PC-9 (cell line): ENCODE results near the gene TIMM23. TPM values are rescaled to one million over a fixed set of nuclear protein-coding genes. Genes with fewer than 3 reads are reported as not detected.
A peak's percentile ranks its signal among the peaks of the same experiment; 100 is the strongest.

ENCODE experiments used
- BruUV-seq: library from RNA; stranded (reverse); fragments of 400-500 nt; replicated peaks from 2 replicates; lab custom pipeline; 2021; lab: Mats Ljungman, UMichigan
- CTCF ChIA-PET: fragments of 300-600 bp; sonication (Branson Sonifier 250); formaldehyde crosslinking; loops from one replicate; lab custom pipeline; 2022; ENCODE audit warnings: antibody characterized with exemption; lab: Charles Lee
- POLR2A ChIA-PET: fragments of 300-600 bp; sonication (Branson Sonifier 250); formaldehyde crosslinking; loops from one replicate; lab custom pipeline; 2022; ENCODE audit warnings: antibody characterized with exemption; ENCODE audit not compliant: unreplicated experiment; lab: Charles Lee
- DNase-seq, 2 experiments: peaks; one replicate each; pipeline versions ENCODE4 v3.0.0 to v3.0.0-alpha.2; 2015 to 2022; ENCODE audit warnings: mixed read lengths in 1 of 2
- H2AFZ ChIP-seq: fragments of 200-600 bp; sonication (generic); 2 replicates; pipeline ENCODE4 v1.8.1; 2017; ENCODE audit warnings: antibody characterized with exemption
- H3F3A ChIP-seq: fragments of 200-600 bp; sonication (generic); 2 replicates; pipeline ENCODE4 v1.8.1; 2017; ENCODE audit warnings: antibody characterized with exemption, mild to moderate bottlenecking, low read depth; ENCODE audit not compliant: insufficient read depth
- H3K27ac ChIP-seq: fragments of 200-600 bp; sonication (generic); 2 replicates; pipeline ENCODE4 v1.6.1; 2016; ENCODE audit warnings: mixed run types
- H3K27me3 ChIP-seq: fragments of 200-600 bp; sonication (generic); 2 replicates; pipeline ENCODE4 v1.6.1; 2016; ENCODE audit warnings: low read depth, mixed run types; ENCODE audit not compliant: insufficient read depth
- H3K36me3 ChIP-seq: fragments of 200-600 bp; sonication (generic); 2 replicates; pipeline ENCODE4 v1.6.1; 2016; ENCODE audit warnings: low read depth, mixed run types
- H3K4me1 ChIP-seq: fragments of 200-600 bp; sonication (generic); replicated peaks from 2 replicates; pipeline ENCODE4 v1.6.1; 2016; ENCODE audit warnings: mixed run types; ENCODE audit not compliant: insufficient read depth
- H3K4me2 ChIP-seq: fragments of 200-600 bp; sonication (generic); 2 replicates; pipeline ENCODE4 v1.6.1; 2017; ENCODE audit warnings: mixed run types
- H3K4me3 ChIP-seq: fragments of 200-600 bp; sonication (generic); 2 replicates; pipeline ENCODE4 v1.6.1; 2016; ENCODE audit warnings: mixed run types
- H3K79me2 ChIP-seq: fragments of 200-600 bp; sonication (generic); 2 replicates; pipeline ENCODE4 v1.6.1; 2017; ENCODE audit warnings: low read depth, mixed run types
- H3K9me2 ChIP-seq: fragments of 200-600 bp; sonication (generic); 2 replicates; pipeline ENCODE4 v1.8.1; 2017; ENCODE audit warnings: mild to moderate bottlenecking; ENCODE audit not compliant: insufficient read depth
- H3K9me3 ChIP-seq: fragments of 200-600 bp; sonication (generic); 2 replicates; pipeline ENCODE4 v1.8.1; 2016; ENCODE audit warnings: low read depth; ENCODE audit not compliant: insufficient read depth
- H4K20me1 ChIP-seq: fragments of 200-600 bp; sonication (generic); 2 replicates; pipeline ENCODE4 v1.8.1; 2017; ENCODE audit not compliant: insufficient read depth
- EZH2 ChIP-seq: fragments of 200-600 bp; sonication (generic); IDR thresholded peaks from 2 replicates; pipeline ENCODE4 v1.8.0; 2017; ENCODE audit warnings: antibody characterized with exemption, low read depth
- intact Hi-C: fragments of 100-400 bp; cut with micrococcal nuclease; formaldehyde crosslinking; loops from one replicate; pipeline ENCODE4 v1.10.0; 2022; ENCODE audit not compliant: unreplicated experiment
- total RNA-seq: library from RNA; stranded (reverse); gene quantifications from 2 replicates; pipeline ENCODE4 v1.2.3, GENCODE V29; 2021
- TF ChIP-seq, protein P1 (sequence below): fragments of 200-600 bp; sonication (generic); conservative IDR thresholded peaks from 2 replicates; pipeline ENCODE4 v1.6.1; 2017; ENCODE audit warnings: mixed run types, antibody characterized with exemption, mild to moderate bottlenecking, moderate library complexity

Gene TIMM23
- total RNA-seq, 1 experiment from 2014 or later = 82.4 TPM

DNA sequence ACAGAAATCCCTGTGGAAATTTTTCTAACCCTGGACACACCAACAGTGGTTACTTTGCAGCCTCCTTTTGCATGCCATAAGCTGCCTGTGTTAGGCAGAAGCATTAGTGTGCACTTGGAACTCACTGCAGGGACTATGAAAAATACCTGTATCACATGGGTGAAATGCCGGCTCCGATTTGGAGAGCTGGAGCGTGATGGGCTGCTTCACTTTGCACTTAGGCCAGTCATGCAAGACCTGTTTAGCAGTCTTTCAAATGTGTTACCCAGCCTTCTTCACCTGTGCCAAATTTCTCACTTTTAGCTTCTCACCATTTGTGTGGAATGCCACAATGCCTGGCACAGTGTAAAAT is 46.9 kb downstream of the TIMM23 start:
- POLR2A ChIA-PET = no interaction called here
- H3K27ac ChIP-seq = no peak overlapping the region

DNA sequence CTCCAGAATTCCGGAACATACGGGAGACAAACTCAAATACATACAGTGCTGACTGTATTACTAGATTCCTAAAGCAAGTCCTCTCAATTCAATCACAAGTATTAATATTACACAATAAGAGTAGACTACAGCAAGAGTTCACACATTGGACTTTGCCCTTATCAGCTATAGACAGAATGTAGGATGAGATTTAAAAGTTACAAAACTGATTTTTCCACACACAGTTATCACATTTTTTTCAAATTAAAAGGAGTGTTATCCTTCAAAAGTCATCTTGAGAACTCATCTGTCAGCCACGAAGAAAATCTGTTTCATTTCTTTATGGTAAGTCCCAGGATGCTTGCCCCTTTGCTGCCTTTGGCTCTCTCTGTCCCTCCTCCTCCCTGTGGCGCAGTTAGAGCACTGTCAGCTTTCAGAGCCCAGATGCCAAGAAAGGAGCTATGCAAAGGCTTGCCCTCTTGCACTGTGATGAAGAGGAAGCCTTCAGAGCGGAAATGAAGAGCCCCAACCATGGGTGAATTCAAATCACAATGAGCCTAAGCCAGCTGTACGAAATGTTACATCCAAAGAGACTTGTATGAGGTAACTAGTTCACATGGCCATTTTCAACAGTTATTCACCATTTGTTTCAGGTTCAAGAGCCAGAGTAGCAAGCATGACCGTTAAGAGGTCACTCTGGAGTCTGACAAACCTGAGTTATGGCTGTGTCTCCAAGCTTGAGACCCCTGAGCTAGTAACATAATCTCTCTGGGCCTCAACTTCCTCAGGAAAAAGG is 47.5 kb downstream of the TIMM23 start:
- TF ChIP-seq, protein P1, sequence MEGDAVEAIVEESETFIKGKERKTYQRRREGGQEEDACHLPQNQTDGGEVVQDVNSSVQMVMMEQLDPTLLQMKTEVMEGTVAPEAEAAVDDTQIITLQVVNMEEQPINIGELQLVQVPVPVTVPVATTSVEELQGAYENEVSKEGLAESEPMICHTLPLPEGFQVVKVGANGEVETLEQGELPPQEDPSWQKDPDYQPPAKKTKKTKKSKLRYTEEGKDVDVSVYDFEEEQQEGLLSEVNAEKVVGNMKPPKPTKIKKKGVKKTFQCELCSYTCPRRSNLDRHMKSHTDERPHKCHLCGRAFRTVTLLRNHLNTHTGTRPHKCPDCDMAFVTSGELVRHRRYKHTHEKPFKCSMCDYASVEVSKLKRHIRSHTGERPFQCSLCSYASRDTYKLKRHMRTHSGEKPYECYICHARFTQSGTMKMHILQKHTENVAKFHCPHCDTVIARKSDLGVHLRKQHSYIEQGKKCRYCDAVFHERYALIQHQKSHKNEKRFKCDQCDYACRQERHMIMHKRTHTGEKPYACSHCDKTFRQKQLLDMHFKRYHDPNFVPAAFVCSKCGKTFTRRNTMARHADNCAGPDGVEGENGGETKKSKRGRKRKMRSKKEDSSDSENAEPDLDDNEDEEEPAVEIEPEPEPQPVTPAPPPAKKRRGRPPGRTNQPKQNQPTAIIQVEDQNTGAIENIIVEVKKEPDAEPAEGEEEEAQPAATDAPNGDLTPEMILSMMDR = no peak
- no peak for TF ChIP-seq EZH2
- Histone ChIP-seq H3K9me3 (no peaks in the 10 kb centered on the region), H3K9me2 (no peaks in the 10 kb centered on the region), H2AFZ (no peak overlapping the region), H3K36me3 (peaks cover 19% of the 10 kb centered on the region; the same call in 1 of the 2 replicates), H3K4me3 (no peak overlapping the region), H3K27me3 (no peaks in the 10 kb centered on the region), H4K20me1 (peaks cover 60% of the 10 kb centered on the region), H3F3A (peaks cover 41% of the 10 kb centered on the region; the same call in 1 of the 2 replicates), H3K27ac (no peak overlapping the region), H3K79me2 (peaks cover 95% of the 10 kb centered on the region), H3K4me2 (peak overlapping the region; percentile 97; the same call in 1 of the 2 replicates), H3K4me1 (peaks cover 37% of the 10 kb centered on the region)
- intact Hi-C loops = loop anchor here (5.0 to 10.0 kb wide), 3 partner anchors 37 to 555 kb away; no protein-coding TSS in a partner anchor
- ChIA-PET POLR2A (no interaction called here), CTCF (no interaction called here)
- BruUV-seq = no TSS peak
- no peak for DNase-seq

More for the DNA sequence above, 46.9 kb downstream of the TIMM23 start:
- TF ChIP-seq EZH2 = no peak
- TF ChIP-seq, protein P1 = no peak
- H3K36me3 ChIP-seq = peaks cover 25% of the 10 kb centered on the region; the same call in 1 of the 2 replicates
- CTCF ChIA-PET = no interaction called here
- H3F3A ChIP-seq = peaks cover 38% of the 10 kb centered on the region; the same call in 1 of the 2 replicates
- H3K4me3 ChIP-seq = no peak overlapping the region
- peaks cover 95% of the 10 kb centered on the region for H3K79me2 ChIP-seq
- H3K4me2 ChIP-seq = no peak overlapping the region
- BruUV-seq = no TSS peak
- H3K9me2 ChIP-seq = no peaks in the 10 kb centered on the region
- H4K20me1 ChIP-seq = peaks cover 57% of the 10 kb centered on the region
- intact Hi-C loops = no loop called here
- H2AFZ ChIP-seq = no peak overlapping the region
- no peak for DNase-seq
- no peaks in the 10 kb centered on the region for H3K9me3 ChIP-seq
- no peaks in the 10 kb centered on the region for H3K27me3 ChIP-seq
- peaks cover 37% of the 10 kb centered on the region for H3K4me1 ChIP-seq

DNA sequence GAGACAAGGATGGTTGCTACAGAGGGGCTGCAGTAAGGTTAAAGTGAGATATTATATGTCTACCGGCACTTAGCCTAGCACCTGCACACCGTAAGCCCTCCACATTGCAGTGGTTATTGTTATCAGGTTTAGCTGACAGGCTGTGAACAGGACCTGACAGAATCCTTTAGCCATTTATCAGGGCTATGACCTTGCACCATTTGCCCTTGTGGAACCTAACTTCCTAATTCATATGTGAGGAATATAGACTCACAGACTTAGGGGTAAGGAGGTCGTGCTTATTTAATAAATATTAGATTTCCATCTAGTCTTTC is 48.0 kb downstream of the TIMM23 start:
- Histone ChIP-seq H4K20me1 (peaks cover 65% of the 10 kb centered on the region), H3K4me1 (peaks cover 37% of the 10 kb centered on the region), H3K79me2 (peaks cover 97% of the 10 kb centered on the region), H3K9me2 (no peaks in the 10 kb centered on the region), H3K36me3 (peaks cover 14% of the 10 kb centered on the region; the same call in 1 of the 2 replicates), H3K27ac (peak overlapping the region; percentile 93; the same call in 1 of the 2 replicates), H3K9me3 (no peaks in the 10 kb centered on the region), H3K4me3 (peak overlapping the region; percentile 33; the same call in 1 of the 2 replicates), H2AFZ (no peak overlapping the region), H3F3A (peaks cover 40% of the 10 kb centered on the region), H3K27me3 (no peaks in the 10 kb centered on the region), H3K4me2 (peak overlapping the region; percentile 97; the same call in 1 of the 2 replicates)
- ChIA-PET CTCF (no interaction called here), POLR2A (no interaction called here)
- TF ChIP-seq, protein P1 = no peak
- no peak for TF ChIP-seq EZH2
- intact Hi-C loops = loop anchor here (5.0 to 10.0 kb wide), 3 partner anchors 38 to 556 kb away; no protein-coding TSS in a partner anchor
- no peak for DNase-seq
- no TSS peak for BruUV-seq
